HL-60/S4 treated with retinoic acid at 250 ng/mL for 4 days and 3 days (cell line): ENCODE data around the gene ANKRD6.

ENCODE experiments used
- in situ Hi-C: fragments of 300-500 bp; cut with MboI; formaldehyde crosslinking; loops from 2 replicates; pipeline ENCODE4 v1.7.0; 2022; ENCODE audit warnings: low sequenced_read_pairs

Gene ANKRD6

GRCh38 chr6:89505847-89506246, 72.9 kb downstream of the ANKRD6 start:
- in situ Hi-C loops, result no loop called here

- in situ Hi-C loops, result no loop called here
Measured at GRCh38 chr6:89506716-89507617, 74.0 kb downstream of the ANKRD6 start.

- in situ Hi-C loops, result no loop called here
Measured at GRCh38 chr6:89508755-89509563, 76.0 kb downstream of the ANKRD6 start.

DNA sequence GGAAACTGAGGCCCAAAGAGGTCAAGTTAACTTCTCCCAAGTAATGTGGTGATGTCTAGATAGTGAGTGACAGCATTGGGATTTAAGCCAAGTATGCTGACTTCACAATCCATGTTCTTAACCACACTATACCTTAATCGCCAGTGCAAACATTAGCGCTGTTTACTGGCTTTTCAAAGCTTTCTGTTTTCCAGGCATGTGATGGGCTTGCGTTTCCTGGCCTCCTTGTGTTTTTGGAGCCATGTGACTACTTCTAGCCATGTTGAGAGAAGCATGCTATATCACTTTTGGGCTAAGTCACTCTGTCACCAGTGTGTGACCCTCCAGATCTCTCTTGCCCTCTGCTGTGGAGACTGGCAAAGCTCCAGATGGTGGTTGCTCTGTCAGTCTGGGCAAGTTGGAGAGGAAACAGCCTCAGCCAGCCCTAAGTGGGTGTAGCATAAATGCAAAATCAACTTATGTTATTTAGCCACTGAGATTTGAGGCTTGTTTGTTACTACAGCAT, 76.9 kb downstream of the ANKRD6 start:
- in situ Hi-C loops, result no loop called here

DNA sequence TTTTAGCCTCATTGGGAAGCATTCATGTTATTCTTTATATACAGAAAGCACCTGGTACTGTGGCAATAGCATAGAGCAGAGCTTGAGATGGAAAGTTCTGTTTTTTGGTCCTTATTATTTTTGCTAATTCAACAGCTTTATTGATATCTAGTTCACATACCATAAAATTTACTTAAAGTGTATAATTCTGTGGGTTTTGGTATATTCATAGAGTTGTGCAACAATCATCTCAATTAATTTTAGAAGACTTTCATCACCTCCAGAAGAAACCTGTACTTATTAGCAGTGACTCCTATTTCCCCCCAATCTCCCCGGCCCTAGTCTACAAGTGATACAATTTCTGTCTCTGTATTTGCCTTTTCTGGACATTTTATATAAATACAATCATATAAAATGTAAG, 77.4 kb downstream of the ANKRD6 start:
- in situ Hi-C loops, result no loop called here

- in situ Hi-C loops, result no loop called here
Measured at GRCh38 chr6:89518352-89519055, 85.6 kb downstream of the ANKRD6 start.

- in situ Hi-C loops, result no loop called here
Measured at GRCh38 chr6:89520736-89521135, 87.8 kb downstream of the ANKRD6 start.

DNA sequence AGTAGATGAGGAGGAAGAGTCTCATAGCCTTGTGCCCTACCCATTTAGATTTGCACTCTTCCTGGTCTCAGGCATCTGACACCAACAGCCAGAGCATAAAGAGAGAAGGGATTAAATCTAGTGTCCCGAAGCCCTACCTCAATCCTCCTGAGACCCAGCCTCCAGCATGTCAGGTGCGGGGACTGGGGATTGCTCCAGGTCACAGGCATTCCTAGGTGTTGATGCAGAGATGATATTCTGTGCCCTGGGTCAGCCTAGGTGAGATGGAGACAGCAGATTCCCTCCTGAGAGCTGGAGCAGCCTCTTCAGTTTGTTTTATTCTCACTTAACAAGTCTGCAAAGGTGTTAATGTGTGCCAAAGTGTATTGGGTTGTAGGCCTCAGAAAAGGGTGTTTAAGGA, 89.8 kb downstream of the ANKRD6 start:
- in situ Hi-C loops, result no loop called here

DNA sequence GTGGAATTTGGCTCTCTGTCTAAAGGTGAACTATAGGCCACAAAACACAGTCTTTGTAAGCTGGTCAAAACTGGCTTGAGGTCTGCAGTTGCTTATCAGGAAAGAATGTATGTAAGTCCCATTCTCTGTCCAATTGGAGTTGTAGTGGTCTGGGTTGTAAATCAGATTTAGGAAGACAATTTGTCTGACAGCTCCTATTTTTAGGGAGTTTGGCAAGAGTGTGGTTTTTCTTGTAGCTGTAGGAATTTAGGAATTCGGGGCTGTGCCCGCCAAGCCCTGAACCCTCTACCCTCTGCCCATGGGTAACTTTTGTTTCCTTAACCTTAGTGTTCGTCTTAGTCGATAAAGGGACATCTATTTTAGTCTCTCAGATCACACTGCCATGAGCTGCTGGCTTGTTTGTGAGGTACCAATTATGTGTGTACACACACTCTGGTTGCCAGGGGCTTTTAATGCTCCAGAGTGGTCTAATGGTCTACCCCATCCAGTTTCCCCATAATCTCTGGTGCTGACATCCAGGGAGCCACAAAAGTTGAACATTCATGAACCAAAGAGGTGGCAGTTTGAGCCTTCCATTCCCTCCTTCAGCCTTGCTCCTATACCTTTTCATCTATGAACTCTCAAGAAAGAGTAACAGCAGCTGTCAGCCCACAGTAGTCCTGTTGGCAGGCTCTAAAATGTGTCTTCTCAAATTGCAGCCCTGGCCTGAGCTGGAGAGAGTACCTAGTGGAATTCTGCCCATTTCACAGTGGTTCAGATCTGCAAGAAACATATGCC, 93.0 kb downstream of the ANKRD6 start:
- in situ Hi-C loops, result no loop called here

GRCh38 chr6:89526563-89526869, 93.6 kb downstream of the ANKRD6 start:
- in situ Hi-C loops, result no loop called here

- in situ Hi-C loops, result no loop called here
Measured at GRCh38 chr6:89527634-89528033, 94.7 kb downstream of the ANKRD6 start.

GRCh38 chr6:89528866-89529265, 95.9 kb downstream of the ANKRD6 start:
- in situ Hi-C loops, result no loop called here

GRCh38 chr6:89530982-89531381, 98.0 kb downstream of the ANKRD6 start:
- in situ Hi-C loops, result no loop called here

DNA sequence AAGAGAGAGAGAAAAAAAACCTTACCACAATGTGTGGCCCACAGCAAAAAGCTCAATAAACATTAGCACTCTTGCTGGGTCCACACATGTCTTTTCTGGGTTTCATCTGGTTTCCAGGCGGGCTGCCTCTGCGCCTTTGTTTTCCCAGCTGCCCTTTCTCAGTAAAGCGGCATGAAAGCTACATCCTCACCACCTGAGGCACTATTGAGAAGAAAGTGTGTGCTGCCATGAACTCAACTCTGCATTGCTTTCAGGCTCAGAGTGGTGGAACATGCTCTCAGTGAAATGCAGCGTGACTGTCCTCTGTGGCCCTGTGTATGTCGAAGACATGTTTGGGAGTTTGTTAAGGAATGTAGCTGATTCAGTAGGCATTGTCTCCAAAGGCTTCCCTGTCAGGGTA, 103.3 kb downstream of the ANKRD6 start:
- in situ Hi-C loops, result no loop called here

GRCh38 chr6:89539779-89540178, 106.8 kb downstream of the ANKRD6 start:
- in situ Hi-C loops, result no loop called here

GRCh38 chr6:89542081-89542857, 109.3 kb downstream of the ANKRD6 start:
- in situ Hi-C loops, result no loop called here

DNA sequence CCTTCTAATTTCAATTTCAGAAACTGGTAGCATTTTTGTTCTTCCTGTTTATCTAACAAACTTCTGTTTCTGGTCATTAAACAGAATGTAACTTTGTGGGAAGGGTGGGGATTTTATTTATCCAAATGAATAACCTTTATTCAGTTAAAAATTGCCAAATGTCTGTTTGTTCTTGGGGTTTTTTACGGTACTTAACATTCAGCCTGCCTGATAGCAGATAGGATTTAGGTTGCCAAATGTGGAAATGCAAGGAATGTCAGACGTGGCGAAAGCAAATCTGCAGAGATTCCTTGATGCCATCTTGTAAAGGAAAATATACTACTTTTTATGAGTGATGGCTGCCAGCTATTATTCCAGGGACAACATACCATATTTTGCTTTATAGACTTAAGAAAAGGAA, 109.9 kb downstream of the ANKRD6 start:
- in situ Hi-C loops, result no loop called here

GRCh38 chr6:89547281-89547680, 114.3 kb downstream of the ANKRD6 start:
- in situ Hi-C loops, result no loop called here

DNA sequence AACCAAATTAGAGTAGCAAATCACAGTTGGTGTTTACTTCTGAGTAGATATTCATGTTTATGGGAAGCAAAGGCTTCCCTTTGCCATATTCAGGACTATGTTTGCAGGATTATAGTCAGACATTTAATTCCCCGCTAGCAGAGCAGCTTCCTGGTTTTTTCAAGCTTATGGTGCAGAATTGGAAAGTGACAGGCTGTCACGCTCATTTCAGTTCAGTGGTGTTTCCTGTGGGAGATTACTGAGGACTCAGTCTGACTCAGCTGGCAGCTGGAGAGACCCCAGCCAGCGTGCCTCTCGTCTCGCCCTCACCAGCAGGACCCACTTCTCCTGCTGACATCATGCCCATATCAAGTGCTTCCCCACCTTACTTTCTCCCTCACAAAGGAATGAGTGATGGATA, 120.5 kb downstream of the ANKRD6 start:
- in situ Hi-C loops, result no loop called here

DNA sequence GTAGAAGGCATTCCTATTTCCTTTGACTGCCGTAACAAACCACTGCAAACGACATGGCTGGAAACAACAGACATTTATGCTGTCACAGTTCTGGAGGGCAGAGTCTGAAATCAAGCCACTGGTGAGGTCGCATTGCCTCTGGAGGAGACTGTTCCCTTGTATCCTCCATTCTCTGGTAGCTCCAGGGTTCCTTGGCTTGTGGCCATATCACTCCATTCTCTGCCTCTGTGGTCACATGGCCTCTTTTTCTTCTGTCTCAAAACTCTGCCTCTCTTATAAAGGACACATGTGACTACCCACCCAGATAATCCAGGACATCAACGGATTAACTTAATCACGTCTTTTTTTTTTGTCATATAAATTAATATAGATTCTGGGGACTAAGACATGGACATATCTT, 121.2 kb downstream of the ANKRD6 start:
- in situ Hi-C loops, result no loop called here
